Neural crest cell (in vitro differentiated cells): ENCODE results near the gene PLXNA2. TPM values are rescaled to one million over a fixed set of nuclear protein-coding genes. Genes with fewer than 3 reads are reported as not detected.

Source experiments
- DNase-seq: peaks from one replicate; pipeline ENCODE4 v3.0.0; 2021; ENCODE audit warnings: low read depth, mixed read lengths, low spot score
- H3K27ac Mint-ChIP-seq: one replicate; pipeline ENCODE4 v1.8.0; 2021; ENCODE audit warnings: mild to moderate bottlenecking, mixed read lengths; ENCODE audit not compliant: unreplicated experiment
- H3K27me3 Mint-ChIP-seq: 2 replicates; pipeline ENCODE4 v1.8.0; 2021; ENCODE audit warnings: low read depth, mild to moderate bottlenecking, mixed read lengths
- H3K36me3 Mint-ChIP-seq: 2 replicates; pipeline ENCODE4 v1.8.0; 2021; ENCODE audit warnings: low read depth, mild to moderate bottlenecking, mixed read lengths
- H3K4me1 Mint-ChIP-seq: 2 replicates; pipeline ENCODE4 v1.8.0; 2021; ENCODE audit warnings: mixed read lengths
- H3K4me3 Mint-ChIP-seq: one replicate; pipeline ENCODE4 v1.8.0; 2021; ENCODE audit warnings: mild to moderate bottlenecking, mixed read lengths
- H3K9me3 Mint-ChIP-seq: 2 replicates; pipeline ENCODE4 v1.8.0; 2021; ENCODE audit warnings: mixed read lengths
- total RNA-seq: library from RNA; stranded (reverse); gene quantifications from 2 replicates; pipeline ENCODE4 v1.2.1, GENCODE V29; 2021
- TF ChIP-seq, protein P1 (sequence below): fragments of 200-600 bp; sonication (generic); conservative IDR thresholded peaks from 2 replicates; pipeline ENCODE4 v1.5.0; 2021; ENCODE audit warnings: antibody characterized with exemption, mild to moderate bottlenecking

The PLXNA2 gene
- total RNA-seq, 1 donor from 2014 or later, result 37.7 TPM

DNA sequence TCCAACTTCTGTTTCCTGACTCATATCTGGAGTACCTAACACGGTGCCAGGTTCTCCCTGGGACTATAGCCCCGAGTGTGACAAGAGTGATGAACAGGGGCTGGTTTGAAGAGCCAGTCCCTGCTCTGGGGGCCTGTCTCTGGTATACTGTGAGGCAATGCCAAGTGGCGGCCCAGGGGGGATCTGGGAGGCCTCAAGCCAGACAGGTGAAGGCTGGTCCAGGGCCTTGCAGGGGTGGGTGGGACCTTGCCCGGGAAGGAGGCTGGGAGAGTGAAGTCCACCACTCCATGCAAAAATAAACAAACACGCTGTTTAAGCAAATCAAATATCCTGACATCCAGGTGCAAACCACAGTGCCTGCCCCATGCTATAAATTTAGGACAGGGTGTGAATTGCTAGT, 6.8 kb upstream of the PLXNA2 start:
- no peaks in the 10 kb centered on the region for H3K9me3 Mint-ChIP-seq
- peaks cover 22% of the 10 kb centered on the region for H3K4me1 Mint-ChIP-seq
- H3K36me3 Mint-ChIP-seq, result no peaks in the 10 kb centered on the region
- no peak overlapping the region for H3K4me3 Mint-ChIP-seq
- H3K27ac Mint-ChIP-seq, result no peak overlapping the region
- peaks cover 18% of the 10 kb centered on the region for H3K27me3 Mint-ChIP-seq
- TF ChIP-seq, protein P1, sequence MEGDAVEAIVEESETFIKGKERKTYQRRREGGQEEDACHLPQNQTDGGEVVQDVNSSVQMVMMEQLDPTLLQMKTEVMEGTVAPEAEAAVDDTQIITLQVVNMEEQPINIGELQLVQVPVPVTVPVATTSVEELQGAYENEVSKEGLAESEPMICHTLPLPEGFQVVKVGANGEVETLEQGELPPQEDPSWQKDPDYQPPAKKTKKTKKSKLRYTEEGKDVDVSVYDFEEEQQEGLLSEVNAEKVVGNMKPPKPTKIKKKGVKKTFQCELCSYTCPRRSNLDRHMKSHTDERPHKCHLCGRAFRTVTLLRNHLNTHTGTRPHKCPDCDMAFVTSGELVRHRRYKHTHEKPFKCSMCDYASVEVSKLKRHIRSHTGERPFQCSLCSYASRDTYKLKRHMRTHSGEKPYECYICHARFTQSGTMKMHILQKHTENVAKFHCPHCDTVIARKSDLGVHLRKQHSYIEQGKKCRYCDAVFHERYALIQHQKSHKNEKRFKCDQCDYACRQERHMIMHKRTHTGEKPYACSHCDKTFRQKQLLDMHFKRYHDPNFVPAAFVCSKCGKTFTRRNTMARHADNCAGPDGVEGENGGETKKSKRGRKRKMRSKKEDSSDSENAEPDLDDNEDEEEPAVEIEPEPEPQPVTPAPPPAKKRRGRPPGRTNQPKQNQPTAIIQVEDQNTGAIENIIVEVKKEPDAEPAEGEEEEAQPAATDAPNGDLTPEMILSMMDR, result no peak
- no peak for DNase-seq

DNA sequence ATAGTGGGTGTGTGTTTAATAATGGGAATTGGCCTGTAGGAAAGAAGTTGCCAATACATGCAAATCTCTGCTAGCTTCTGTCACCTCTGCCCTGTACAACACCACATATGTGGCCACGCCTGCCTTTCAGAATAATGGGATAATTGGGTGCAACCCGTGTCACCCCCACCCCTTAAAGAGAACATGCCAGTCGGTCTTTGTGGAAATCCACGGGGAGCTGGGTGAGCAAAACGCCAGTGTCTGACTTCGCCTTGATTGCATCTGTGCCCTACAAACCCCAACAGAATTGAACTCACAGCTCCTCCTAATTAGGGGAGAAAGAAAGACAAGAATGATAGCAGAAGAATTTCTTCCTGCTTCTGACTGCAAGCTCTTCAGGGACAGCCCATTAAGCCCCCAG, 6.4 kb upstream of the PLXNA2 start:
- Mint-ChIP-seq H3K27ac (no peak overlapping the region), H3K4me3 (no peak overlapping the region), H3K4me1 (peaks cover 22% of the 10 kb centered on the region), H3K36me3 (no peaks in the 10 kb centered on the region), H3K27me3 (peaks cover 18% of the 10 kb centered on the region), H3K9me3 (no peaks in the 10 kb centered on the region)
- no peak for DNase-seq
- TF ChIP-seq, protein P1, result no peak

DNA sequence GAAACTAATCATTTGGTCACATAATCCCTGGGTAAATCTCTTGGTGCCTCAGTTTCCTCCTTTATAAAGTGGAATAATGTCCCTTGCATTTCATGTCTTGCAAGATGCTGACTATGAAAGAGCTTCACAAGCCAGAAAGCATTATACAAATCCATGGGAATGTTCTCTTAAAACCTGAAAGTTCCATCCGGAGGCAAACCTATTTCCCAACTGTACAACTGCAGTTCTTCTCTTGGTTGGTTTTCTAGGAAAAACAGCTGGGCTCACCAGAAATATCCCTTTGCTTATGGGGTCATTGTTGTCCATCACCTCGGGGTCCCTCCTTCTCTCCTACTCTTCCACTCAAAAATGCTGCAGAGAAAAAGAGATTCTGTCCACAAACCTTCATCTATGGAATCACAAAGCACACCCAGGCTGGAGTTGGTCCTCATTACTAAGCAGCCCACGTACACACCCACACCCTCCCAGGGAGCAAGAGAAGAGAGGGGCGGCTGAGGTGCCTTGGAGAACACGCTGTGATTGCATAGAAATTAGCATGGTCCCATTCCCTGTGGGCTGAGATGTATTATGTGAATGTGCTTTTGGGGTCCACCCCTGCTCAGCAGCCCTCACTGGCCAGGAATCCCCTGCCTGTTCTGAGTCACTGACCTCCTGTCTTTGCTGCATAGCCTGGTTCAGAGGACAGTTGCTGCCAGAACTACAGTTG, 5.0 kb upstream of the PLXNA2 start:
- no peak for DNase-seq
- Mint-ChIP-seq H3K9me3 (no peaks in the 10 kb centered on the region), H3K4me1 (peaks cover 33% of the 10 kb centered on the region), H3K27ac (no peak overlapping the region), H3K4me3 (peak overlapping the region; percentile 57), H3K27me3 (peaks cover 21% of the 10 kb centered on the region), H3K36me3 (no peaks in the 10 kb centered on the region)
- TF ChIP-seq, protein P1, result no peak

DNA sequence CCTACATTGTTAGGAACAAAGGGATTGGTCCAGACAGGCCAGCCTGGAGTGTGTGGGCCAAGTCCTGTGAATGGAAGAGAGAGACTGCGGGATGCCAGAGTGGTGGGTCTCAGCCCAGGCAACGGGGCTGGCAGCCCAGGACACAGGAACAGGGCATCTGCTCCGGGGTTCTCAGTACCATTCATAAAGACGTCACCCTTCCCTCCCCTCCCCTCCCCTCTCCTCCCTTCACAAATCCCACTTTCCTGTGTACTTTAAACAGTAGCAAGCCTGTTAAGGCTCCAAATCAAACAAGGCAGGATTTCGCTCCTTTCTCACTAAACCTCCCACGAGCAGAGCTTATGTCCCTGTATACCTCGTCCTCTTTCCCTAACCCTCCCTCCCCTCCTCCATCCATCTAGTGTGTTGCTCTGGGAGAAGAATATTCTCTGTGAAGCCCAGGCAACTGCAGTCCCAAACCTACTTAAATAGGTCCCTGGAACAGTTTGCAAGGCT, 4.2 kb upstream of the PLXNA2 start:
- Mint-ChIP-seq H3K27me3 (peaks cover 21% of the 10 kb centered on the region), H3K4me3 (no peak overlapping the region), H3K9me3 (no peaks in the 10 kb centered on the region), H3K4me1 (peaks cover 32% of the 10 kb centered on the region), H3K36me3 (no peaks in the 10 kb centered on the region), H3K27ac (no peak overlapping the region)
- DNase-seq, result no peak
- TF ChIP-seq, protein P1, result no peak

DNA sequence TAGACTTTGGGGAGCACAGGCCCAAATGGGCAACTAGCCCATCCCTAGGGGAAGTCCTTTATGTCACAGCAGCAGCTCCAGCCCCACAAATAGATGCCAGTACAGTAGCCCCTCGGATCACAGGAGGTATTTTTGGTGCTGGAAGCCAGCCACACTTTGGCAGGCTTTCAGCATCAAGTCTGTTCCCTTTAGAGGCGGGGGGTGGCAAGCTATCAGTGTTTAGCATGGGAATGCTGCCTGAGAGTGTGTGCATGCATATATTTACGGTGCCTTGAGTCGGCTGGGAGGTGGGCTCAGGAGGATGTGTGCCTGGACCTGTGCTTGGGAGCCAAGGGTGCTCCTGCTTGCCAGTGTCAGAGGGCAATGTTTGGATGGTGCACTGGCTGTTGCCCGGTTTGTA, 3.5 kb upstream of the PLXNA2 start:
- Mint-ChIP-seq H3K4me1 (peaks cover 25% of the 10 kb centered on the region), H3K27ac (no peak overlapping the region), H3K27me3 (peaks cover 21% of the 10 kb centered on the region), H3K9me3 (no peaks in the 10 kb centered on the region), H3K4me3 (no peak overlapping the region), H3K36me3 (no peaks in the 10 kb centered on the region)
- DNase-seq, result no peak
- TF ChIP-seq, protein P1, result no peak
